Dedifferentiated amniotic fluid mesenchymal stem cell (primary cell): ENCODE results near the gene OSTN.

Experiments used
- DNase-seq: peaks from one replicate; pipeline ENCODE4 v3.0.0-alpha.2; 2016; ENCODE audit errors: extremely low spot score

Gene OSTN

GRCh38 chr3:191313296-191313695 is 114.3 kb downstream of the OSTN start:
- DNase-seq, result no peak

- DNase-seq, result no peak
Observed at GRCh38 chr3:191314109-191314728, 115.2 kb downstream of the OSTN start.
